ENCODE measurements around the gene PRPF6.
"Not testable (repeated sequence)": the region's sequence is repeated elsewhere in the genome, so short reads cannot be mapped to it uniquely, and the experiment has no call there.

Gene PRPF6

GRCh38 chr20:63960654-63961621, 20.0 kb upstream of the PRPF6 start:
- DNase-seq (ENCODE audit: low read depth in 3 of 3) = not testable (repeated sequence)

GRCh38 chr20:63961664-63962425, 19.1 kb upstream of the PRPF6 start:
- DNase-seq (ENCODE audit: low read depth in 3 of 3) = no peak

DNA sequence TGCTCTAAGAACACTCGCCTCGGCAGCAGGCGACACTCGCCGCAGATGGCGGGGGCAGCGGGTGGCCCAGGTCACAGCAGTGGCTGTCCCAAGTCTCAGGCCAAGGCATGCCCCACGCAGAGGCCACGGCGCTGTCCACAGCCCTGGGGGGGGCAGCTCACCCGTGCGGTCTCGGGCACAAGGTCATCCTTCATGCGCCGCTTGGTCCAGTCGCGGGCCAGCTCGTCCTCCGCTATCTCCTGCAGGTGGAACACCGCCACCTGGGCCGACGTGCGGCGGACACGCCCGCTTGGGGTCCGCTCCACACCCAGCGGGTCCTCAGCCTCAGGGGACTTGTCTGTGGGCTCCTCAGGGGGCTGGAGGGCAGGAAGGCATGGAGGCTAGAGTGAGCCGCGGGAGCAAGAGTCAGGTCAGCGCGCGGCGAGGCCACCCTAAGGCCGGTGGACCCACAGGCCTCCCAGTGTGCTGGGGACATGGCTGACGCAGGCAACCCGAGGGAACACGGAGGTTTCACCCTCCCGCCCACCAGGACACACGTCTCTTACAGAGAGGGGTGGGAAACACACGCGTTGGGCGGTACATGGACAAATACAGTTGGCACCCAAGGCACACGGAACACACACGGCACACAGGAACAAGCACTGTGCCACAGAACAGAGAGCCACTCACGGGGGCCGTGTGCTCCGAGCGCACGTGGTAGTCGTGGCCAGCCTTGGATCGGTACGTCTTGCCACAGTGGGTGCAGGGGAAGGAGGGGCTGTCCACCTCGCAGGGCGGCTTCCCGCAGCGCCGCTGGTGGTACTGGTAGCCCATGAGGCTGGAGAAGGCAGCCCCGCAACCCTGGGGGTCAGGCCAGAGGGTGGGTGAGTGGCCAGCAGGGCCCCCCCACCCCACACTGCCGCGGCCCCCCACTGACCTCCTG, 18.2 kb upstream of the PRPF6 start:
- DNase-seq (ENCODE audit: low read depth in 3 of 3) = no peak

DNA sequence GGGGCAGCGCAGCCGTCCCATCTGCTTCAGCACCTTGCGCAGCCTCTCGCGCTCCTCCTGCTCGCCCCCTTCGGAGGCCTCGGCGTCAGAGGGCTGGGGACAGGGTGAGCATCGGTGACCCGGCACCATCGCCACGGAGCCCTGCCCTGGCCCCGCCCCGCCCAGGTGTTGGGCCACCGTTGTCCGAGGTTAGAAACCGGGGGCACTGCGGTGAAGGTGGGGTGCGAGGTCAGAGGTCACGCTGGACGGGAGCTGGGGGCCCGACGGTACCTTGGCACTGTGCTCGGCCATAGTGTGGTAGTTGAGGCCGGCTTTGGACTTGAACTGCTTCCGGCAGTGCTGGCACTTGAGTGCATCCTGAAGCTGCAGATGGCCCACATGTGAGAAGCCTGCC, 17.6 kb upstream of the PRPF6 start:
- no peak for DNase-seq (ENCODE audit: low read depth in 3 of 3)

DNA sequence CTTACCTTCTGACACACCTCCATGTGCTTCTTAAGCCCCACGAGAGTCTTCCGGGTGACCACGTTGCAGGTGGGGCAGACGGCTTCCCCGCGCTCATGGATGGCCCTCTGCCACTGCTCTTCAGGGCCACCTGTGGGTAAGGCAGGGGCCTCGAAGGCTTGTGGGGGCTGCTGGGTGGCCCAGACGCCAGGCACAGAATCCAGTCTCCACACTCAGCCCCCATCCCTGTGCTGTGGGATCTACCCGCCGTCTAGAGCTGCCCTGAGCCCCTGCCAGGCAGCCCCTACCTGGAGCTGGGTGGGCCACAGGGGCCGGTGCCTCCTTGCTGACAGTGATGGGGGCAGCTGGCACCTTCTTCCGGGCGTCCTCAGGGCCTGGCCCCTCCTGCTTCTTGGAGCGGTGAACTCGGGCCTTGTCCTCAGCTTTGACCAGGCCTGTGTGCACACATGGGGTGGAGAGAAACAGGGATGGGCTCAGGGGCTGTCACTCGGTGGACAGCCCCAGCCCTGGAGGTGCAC, 17.1 kb upstream of the PRPF6 start:
- no peak for DNase-seq (ENCODE audit: low read depth in 3 of 3)

DNA sequence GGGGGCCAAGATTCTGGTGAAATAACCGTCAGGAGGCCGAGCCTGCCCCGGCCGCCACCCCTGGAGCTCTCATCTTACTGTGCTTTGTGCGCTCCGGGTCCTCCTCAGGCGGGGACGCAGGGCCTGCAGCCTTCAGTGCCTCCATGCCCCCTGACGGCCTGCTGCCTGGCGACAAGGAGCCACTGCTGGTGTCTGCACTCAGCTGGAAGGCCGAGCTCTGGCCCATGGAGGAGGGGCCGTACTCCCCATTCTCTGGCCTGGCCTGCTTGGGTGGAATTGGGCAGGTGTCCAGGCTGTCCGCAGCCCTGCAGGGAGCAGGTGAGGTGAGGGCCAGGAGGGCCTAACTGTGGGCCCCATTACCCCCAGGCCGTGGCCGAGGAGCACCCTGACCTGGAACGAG, 16.5 kb upstream of the PRPF6 start:
- no peak for DNase-seq (ENCODE audit: low read depth in 3 of 3)

DNA sequence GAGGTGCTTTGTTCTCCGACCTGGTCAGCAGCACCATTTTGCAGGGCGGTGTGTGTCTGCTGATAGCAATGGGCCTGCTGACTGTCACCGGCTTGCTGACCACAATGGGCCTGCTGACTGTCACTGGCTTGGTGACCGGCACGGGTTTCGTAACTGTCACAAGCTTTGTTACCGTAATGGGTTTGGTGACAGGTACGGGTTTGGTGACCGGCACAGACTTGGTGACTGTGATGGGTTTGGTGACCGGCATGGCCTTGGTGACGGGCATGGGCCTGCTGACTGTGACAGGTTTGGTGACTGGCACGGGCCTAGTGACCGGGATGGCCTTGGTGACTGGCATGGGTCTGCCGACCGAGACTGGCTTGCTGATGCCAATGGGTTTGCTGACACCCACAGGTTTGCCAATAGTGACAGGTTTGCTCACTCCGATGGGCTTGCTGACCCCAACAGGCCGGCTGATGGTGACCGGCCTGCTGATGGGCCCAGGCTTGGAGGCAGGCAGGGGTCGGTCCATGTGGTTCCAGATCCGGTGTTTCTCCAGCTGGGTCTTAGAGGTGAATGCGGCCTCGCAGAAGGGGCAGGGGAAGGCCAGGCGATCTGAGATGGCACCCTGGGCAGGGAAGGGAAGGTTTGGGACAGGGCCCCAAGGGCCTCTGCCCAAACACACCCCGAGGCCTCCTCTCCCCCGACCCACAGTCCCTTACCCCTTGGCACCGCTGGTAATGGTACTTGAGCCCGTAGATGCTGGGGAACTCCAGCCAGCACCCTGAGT, 14.6 kb upstream of the PRPF6 start:
- no peak for DNase-seq (ENCODE audit: low read depth in 3 of 3)

DNA sequence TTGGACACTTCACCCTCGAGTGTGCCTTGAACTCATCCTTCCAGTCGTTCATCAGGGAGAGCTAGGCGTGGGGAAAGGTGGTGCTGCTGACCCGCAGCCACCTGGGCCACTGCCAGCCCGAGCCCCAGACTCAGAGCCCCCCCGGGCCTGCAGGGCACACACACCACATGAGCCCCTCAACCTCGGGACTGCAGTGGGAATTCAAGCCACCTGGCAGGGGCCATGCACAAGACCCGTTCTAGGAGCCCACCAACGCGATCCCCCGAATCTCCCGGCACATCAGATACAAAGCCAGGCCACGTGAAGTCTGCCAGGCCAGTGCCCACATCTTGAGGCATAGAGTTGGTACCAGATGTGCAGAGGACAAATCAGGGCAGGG, 14.0 kb upstream of the PRPF6 start:
- DNase-seq (ENCODE audit: low read depth in 3 of 3) = no peak

DNA sequence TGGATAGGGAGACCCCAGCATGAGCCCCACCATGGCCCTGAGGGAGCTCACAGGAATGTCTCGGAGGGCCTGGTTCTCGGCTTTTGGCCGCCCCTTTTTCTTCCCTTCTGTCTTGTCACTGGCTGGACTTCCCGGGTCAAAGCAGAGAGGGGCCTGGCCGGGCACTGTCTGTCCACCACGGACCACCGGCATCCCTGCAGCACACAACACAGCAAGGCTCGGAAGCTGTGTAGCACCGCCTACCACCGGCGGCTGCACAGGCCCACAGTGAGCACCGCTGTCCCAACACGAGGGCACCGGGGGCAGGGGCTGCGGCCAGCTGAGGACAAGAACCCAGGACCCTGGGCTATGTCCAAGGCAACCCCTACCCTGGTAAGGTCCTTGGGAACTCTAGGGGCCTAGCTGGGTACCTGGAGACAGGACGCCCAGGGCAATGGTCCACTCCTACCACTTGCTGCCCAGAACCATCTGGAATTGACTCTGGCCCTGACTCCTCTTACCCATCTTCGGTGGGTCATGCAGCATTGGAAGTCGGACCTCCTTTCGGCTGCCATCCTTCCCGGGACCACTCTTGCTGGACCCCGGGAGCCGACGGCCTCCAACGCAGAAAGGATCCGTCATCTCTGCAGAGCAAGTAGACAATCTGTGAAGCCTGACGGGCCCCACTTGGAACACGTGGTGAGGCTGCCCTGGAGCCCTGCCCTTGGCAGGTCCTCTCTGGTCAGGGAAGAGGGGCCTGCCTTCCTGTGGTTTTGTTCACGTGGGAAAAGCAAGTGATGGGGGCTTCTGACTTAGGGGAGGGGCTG, 13.4 kb upstream of the PRPF6 start:
- no peak for DNase-seq (ENCODE audit: low read depth in 3 of 3)

DNA sequence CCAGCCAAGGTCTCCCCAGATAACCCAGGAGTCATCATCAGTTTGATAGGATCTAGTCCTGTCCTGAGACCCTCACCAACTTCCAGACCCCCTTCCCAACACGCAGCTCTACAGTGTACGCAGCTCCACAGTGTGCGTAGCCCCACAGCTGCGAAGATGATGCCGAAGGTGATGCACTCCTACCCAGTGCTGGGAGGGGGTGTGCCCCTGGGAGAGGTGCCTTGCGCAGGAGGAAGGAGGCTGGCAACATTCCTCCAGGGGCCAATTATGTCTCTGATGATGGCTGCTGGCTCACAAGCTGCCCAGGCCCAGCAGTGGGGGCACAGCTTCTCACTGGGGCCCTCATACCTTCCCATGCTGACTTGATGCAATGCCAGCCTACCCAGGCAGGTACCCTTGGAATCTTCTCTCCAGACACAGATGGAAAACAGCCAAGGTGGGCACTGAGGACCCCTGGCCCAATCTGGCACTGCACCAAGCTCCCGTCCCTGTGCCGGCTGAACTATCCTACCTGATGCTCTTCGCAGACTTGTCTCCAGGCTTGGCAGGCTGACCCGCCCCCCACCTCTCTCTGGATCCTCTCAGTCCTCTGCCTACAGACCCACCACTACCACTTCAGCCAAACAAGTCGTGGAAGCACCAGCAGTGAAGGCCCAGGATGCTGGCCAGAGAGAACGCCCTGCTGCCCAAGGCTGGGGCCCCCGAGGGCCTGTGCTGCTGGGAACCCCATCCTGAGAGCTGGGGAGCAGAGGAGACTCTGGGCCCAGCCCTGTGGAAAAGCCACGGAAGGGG, 12.6 kb upstream of the PRPF6 start:
- DNase-seq (ENCODE audit: low read depth in 3 of 3) = no peak

GRCh38 chr20:63968928-63969760, 11.8 kb upstream of the PRPF6 start:
- no peak for DNase-seq (ENCODE audit: low read depth in 3 of 3)

GRCh38 chr20:63969838-63970713, 10.9 kb upstream of the PRPF6 start, which contains the start of gene ZNF512B:
Gene ZNF512B (minus strand): TSS chr20:63969930. CDS start chr20:63967950, 1,980 bp downstream.
- peak in 1 of 3 donors; percentile 65 for DNase-seq (ENCODE audit: low read depth in 3 of 3)

GRCh38 chr20:63970714-63971431, 10.1 kb upstream of the PRPF6 start:
- DNase-seq (ENCODE audit: low read depth in 3 of 3) = no peak

DNA sequence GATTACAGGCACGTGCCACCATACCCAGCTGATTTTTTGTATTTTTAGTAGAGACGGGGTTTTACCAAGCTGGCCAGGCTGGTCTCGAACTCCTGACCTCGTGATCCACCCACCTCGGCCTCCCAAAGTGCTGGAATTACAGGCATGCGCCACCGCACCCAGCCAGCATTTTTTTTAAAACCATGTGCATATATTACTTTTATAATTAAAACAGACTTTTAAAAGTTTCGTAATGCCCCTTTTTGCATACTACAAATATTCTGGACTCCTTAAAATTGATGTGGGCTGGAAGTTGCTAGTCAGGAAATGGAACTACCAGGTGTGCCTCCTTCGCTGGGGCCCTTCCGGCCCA, 9.0 kb upstream of the PRPF6 start:
- DNase-seq (ENCODE audit: low read depth in 3 of 3) = not testable (repeated sequence)

DNA sequence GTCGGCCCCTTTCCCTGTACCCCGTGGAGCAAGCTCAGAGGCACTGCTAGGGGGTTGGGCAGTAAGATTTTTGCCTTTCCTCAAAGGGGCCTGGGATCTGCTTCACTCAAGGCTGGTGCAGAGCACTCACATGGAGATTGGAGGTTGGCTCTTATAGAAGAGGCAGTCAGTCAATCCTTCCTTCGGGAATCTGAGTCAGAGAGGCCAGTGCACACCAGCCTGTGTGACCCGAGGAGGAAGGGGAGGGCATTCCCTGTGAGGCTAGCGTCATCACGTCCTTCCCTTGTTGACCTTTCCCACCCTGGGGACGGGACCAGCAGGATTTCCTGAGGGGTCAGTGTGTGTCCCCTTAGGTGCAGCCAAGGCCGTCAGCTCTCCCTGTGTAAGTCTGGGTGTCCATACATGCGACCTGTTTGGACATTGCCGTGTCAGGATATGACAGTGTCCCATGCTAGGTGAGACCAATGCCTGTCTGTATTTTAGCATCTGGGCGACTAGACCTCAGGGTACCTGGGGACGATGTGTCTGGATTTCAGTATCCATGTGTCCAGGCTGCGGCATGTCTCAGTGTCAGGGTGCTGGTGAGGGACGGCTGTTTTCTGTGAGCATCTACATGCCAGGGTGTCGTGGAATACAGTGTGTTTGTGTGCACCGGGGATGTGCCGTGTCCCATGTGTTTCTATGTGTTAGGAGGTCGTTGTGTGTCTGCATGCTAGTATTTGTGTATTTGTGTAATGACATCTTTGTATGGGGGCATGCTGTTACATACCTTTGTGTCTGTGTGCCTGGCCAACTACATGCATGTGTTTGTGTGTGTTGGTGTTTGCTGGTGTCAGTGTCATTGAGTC, 8.4 kb upstream of the PRPF6 start:
- no peak for DNase-seq (ENCODE audit: low read depth in 3 of 3)

GRCh38 chr20:63973160-63973479, 7.8 kb upstream of the PRPF6 start:
- no peak for DNase-seq (ENCODE audit: low read depth in 3 of 3)
